Measurements from ENCODE around the gene STK32B. TPM values are rescaled to one million over a fixed set of nuclear protein-coding genes. Genes with fewer than 3 reads are reported as not detected.

Gene STK32B
- total and polyA plus RNA-seq, 12 donors = 0.12 to 0.68 (median 0.34) TPM

GRCh38 chr4:5072948-5073347 lies 21.7 kb downstream of the STK32B start:
- no peak for TF ChIP-seq CTCF (IDR thresholded peaks at IDR 0.05)
- no peak for DNase-seq
- H3K4me1 ChIP-seq = no peaks in the 10 kb centered on the region
- peaks cover 0 to 18% (median 0%) of the 10 kb centered on the region in 11 donors for H3K9me3 ChIP-seq
- H3K27ac ChIP-seq = no peak overlapping the region
- H3K27me3 ChIP-seq = peaks cover 0 to 2% (median 0%) of the 10 kb centered on the region in 7 donors
- H3K36me3 ChIP-seq = no peaks in the 10 kb centered on the region
- WGBS, 2 donors = 62 to 70% methylated on average over 1 of the region's 1 CpG
- intact Hi-C loops (cut with DNase I) = no loop called here
- H3K4me3 ChIP-seq = no peak overlapping the region
- ATAC-seq = no peak

- Histone ChIP-seq H3K4me1 (no peaks in the 10 kb centered on the region), H3K4me3 (no peak overlapping the region), H3K27me3 (no peaks in the 10 kb centered on the region), H3K9me3 (peaks cover 0 to 38% (median 14%) of the 10 kb centered on the region in 11 donors), H3K36me3 (no peaks in the 10 kb centered on the region), H3K27ac (no peak overlapping the region)
- ATAC-seq (no peak), DNase-seq (no peak)
- WGBS, 2 donors = 72 to 88% methylated on average over 3 of the region's 3 CpGs
- intact Hi-C loops (cut with DNase I) = no loop called here
- no peak for TF ChIP-seq CTCF (IDR thresholded peaks at IDR 0.05)
Measured at GRCh38 chr4:5078009-5078408, 26.7 kb downstream of the STK32B start.

GRCh38 chr4:5079581-5079980 lies 28.3 kb downstream of the STK32B start:
- Histone ChIP-seq H3K4me1 (peaks cover 0 to 1% (median 0%) of the 10 kb centered on the region in 9 donors), H3K27ac (no peak overlapping the region), H3K36me3 (no peaks in the 10 kb centered on the region), H3K9me3 (peaks cover 0 to 33% (median 14%) of the 10 kb centered on the region in 11 donors), H3K4me3 (no peak overlapping the region), H3K27me3 (no peaks in the 10 kb centered on the region)
- DNase-seq (no peak), ATAC-seq (no peak)
- TF ChIP-seq CTCF (IDR thresholded peaks at IDR 0.05) = no peak
- intact Hi-C loops (cut with DNase I) = no loop called here

GRCh38 chr4:5081441-5081999 lies 30.2 kb downstream of the STK32B start:
- Histone ChIP-seq H3K36me3 (no peaks in the 10 kb centered on the region), H3K27me3 (no peaks in the 10 kb centered on the region), H3K4me1 (peaks cover 0 to 10% (median 0%) of the 10 kb centered on the region in 9 donors), H3K4me3 (no peak overlapping the region), H3K27ac (no peak overlapping the region), H3K9me3 (peaks cover 0 to 46% (median 14%) of the 10 kb centered on the region in 11 donors)
- no peak for DNase-seq
- intact Hi-C loops (cut with DNase I) = no loop called here
- ATAC-seq = no peak
- no peak for TF ChIP-seq CTCF (IDR thresholded peaks at IDR 0.05)
- WGBS, 2 donors = 75 to 80% methylated on average over 2 of the region's 2 CpGs

All from heart right ventricle (tissue), 16 donors.